Kasumi-1 (cell line): ENCODE data around the gene PPP5C.
"Not testable (repeated sequence)": the region's sequence is repeated elsewhere in the genome, so short reads cannot be mapped to it uniquely, and the experiment has no call there.

Source experiments
- DNase-seq, 2 experiments: peaks; one replicate each; lab custom pipeline; 2025; lab: John Stamatoyannopoulos, UW

PPP5C gene

DNA sequence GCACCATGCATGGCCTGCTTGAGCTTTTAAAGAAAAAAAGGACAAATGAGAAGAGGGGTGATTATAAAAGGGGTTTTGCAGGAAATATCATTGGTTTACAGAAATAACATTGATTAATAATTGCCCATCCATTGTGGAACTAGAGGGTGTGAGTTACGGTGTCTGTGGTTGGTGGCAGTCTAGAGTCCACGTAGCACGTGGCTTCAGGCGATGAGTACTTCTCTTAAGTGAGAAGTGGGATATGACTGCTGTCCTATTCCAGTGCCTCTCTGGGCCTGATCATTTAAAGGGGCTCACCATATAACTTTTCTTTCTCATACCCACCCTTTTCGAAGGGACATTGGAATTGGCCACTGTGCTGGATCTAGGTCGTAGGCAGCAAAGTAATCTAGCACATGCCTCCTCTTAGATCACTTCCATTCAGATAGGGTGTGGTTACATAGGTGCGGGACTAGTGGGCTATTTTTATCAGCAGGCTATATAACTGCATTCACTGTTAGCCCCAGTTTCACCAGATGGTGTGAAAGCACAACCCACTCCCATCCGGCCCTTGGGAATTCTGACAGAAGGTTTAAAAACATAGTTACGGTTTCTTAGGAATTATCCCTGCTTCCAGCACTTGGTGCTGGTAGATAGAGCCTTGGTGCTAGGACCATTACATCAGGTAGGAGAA is 19.9 kb downstream of the PPP5C start:
- no peak for DNase-seq

DNA sequence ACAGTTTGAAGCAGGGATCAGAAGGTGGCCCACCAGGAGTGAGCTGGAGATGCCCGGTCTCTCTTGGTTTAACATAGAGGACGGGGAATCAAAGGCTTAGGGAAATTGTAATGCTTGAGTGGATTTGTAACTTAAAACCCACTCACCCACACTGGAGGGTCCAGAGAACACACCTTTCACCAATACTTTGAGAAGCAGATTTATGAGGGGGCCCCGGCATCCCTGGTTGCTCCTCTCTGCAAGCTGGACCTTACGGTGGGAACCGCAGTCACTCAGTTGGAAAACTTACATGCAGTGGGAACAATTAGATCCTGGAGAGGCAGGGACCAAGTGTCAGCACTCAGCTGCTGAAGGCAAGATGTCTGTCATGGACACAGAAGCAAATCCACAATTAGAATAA is 20.5 kb downstream of the PPP5C start:
- DNase-seq = no peak

DNA sequence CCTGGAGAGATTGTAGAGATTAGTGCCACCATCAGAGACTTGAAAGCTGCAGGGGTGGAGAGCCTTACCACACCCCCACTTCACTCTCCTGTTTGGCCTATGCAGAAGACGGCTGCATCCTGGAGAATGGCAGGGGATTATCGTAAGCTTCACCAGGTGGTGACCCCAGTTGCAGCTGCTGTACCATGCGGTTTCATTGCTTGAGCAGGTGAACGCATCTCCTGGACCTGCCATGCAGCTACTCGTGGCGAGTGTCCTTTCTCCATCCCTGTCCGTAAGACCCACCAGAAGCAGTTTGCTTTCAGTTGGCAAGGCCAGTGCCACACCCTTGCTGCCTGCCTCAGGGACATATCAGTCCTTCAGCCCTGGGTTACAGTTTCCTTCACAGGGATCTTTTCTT is 21.2 kb downstream of the PPP5C start:
- DNase-seq = no peak

DNA sequence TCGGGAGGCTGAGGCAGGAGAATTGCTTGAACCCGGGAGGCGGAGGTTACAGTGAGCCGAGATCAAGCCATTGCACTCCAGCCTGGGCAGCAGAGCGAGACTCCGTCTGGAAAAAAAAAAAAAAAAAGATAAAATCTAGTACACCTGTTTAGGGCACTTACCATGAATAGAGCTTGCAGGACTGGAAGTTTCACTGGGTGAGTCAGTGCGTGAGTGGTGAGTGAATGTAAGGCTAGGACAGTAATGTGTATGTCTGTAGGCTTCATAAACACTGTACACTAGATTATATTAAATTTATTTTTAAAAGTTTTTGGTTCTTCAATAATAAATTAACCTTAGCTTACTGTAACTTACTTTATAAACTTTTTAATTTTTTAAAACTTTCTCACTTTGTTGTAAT is 22.9 kb downstream of the PPP5C start:
- no peak for DNase-seq

- no peak for DNase-seq
Observed at GRCh38 chr19:46371371-46371901, 24.5 kb downstream of the PPP5C start.

DNA sequence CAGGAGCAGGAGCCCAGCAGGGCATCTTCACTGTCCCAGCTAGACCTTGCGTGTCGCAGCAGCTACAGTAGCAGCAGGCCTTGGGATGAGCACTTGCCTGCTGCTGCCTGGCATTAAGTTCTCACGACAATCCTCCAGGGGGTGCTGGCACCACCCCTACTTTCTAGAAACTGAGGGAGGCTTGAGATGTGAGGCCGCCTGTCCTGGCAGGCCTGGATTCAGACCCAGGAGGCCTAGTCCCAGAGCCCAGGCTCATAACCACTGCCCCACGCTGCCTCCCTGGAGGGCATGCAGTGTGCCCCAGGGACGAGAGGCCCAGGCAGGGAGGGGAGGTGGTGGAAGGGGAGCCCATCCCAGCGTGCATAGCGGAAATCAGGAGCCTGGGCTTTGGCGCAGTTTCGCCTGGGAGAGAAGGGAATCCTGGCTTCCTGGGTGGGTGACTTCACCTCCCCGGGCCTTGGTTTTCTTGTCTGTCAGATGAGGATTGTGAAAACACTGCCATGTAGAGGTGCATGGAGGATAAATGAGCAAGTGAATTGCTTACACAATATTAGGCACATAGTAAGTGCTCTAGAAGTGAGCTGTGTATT is 26.1 kb downstream of the PPP5C start:
- DNase-seq = no peak

DNA sequence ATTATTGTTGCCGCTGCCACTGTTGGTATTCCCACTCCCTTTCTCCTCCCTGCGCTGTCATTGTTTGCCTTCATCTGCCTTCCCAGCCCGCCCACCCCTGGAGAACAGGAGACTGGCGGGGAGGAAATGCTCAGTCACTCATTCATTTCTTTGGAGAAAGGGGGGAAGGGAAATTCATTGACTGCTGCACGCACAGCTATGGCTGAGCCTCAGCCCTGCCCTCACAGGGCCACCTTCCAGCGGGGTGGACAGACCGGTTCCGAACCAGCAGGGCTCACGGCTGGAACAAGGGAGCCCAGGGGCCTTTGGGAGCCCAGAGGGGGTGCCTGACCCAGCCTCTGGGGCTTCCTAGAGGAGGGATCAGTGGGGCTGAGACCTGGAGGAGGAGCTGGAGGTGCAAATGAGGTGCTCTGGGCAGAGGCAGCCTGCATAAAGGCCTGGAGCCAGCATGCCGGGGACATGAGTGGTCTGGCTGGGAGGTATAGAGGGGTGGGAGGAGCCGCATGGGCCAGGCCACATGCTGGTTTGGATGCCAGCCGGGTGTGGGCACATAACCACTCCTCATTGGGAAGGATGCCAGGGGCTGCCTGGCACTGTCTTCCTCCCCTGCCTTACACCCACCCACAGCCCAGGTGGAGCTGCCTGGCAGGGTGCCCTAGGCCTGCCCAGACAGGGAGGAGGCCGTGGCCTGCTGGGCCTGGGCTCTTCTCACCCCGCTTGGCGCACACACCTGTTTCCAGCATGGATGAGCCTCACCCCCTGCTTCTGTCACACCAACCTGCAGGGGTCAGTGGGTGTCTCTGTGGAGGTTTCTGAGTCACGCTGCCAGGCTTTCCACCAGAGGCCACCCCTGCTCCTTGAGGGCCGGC is 26.8 kb downstream of the PPP5C start:
- DNase-seq = no peak

GRCh38 chr19:46374536-46375475 is 27.9 kb downstream of the PPP5C start:
- no peak for DNase-seq

DNA sequence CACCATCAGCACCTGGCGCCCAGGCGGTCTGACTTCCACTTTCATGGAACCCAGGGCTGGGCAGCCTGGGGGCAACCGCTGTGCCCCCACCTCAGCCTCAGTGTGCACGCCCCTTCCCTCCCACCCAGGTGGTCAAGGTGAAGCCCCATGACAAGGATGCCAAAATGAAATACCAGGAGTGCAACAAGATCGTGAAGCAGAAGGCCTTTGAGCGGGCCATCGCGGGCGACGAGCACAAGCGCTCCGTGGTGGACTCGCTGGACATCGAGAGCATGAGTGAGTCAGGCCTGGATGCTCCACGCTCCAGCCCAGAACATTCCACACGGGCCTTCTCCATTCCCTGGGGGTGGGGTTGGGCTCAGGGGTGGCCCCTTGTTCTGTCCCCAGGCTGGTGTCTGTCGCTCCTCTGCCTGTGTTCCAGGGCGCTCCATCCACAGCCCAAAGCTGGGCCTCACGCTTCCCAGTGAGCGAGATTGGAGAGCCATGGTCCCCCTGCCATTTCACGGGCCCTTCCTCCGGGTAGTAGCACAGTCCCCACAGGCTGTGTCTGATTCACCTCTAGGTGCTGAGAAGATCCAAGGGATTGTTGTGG is 28.7 kb downstream of the PPP5C start:
- DNase-seq = not testable (repeated sequence)

DNA sequence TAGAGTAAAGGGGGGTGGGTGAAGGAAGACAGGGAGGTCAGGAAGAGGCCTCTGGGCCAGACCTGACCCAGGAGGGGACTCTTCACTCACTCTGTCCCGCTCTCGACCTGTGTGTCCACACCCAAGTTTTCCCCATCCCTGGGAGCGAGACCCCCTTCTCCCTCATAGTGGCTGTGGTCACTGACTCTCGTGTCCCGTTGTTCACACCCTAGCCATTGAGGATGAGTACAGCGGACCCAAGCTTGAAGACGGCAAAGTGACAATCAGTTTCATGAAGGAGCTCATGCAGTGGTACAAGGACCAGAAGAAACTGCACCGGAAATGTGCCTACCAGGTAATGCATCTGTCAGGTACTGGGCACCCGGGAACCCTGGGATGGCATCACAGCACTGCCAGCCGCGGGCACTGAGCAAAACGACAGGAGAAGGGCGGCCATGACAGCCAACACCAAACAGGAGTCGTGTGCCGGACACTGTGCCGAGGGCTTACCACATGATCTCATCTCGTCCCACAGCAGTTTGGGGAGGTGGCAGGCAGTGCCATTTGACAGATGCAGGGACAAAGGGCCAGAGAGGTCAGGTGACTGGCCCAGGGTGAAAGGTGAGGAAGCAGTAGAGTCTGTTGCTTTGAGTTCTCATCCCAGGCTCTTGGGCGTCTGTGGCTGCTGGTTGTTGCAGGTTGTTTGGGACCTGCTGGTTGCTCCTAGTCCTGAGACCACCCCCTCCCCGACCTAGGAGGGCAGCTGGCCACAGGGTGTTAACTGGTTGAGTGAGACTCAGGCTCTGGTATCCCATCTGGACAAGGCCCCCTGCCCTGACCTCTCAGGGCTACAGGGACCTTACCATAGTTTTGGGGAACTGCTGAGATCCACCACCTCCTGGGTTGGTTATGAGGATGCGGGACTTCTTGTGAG is 29.6 kb downstream of the PPP5C start:
- DNase-seq = no peak

DNA sequence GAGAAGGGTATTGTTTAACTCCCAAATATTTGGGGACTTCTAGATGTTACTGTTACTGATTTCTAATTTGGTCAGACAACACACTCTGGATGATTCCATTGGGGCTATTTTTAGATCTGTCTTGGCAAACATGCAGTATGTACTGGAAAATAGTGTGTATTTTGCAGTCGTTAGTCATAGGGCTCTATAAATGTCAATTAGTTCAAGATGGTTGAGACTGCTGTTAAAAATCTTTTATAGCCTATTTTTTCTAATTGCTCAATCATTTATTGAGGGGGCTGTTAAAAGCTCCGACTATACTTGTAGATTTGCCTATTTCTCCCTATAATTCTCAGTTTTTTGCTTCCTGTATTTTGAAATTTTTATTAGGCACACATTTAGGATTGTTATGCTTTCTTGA is 31.4 kb downstream of the PPP5C start:
- no peak for DNase-seq

- DNase-seq = no peak
Observed at GRCh38 chr19:46380690-46381089, 33.8 kb downstream of the PPP5C start.

GRCh38 chr19:46381346-46381745 is 34.5 kb downstream of the PPP5C start:
- no peak for DNase-seq

DNA sequence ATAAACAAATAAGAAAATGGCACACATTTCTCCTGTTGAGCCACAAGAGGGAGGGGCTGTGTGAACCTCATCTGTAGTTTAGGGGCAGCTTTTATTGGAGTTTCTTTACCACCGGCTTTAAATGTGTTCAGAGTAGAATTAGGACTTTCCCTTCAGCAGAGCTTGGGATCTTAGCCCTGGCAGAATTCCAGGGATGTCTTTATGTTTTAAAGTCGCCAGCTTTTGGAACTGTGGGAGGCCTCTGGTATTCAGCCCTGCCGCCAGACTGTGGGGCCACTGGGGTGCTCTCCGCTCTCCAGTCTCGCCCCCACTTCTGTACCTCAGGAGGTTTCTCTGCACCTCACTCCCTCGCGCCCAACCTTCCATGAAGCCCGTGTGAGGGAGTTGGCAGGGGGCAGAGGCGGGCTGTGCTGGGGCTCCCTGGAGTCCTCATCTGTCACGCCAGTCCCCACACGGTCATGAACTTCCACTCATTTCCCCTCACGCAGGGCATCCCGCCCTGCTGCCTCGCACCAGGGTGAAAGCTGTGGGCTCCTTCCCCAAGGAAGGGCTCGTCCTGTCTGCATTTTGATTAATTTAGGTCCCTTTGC is 35.0 kb downstream of the PPP5C start:
- DNase-seq = no peak

DNA sequence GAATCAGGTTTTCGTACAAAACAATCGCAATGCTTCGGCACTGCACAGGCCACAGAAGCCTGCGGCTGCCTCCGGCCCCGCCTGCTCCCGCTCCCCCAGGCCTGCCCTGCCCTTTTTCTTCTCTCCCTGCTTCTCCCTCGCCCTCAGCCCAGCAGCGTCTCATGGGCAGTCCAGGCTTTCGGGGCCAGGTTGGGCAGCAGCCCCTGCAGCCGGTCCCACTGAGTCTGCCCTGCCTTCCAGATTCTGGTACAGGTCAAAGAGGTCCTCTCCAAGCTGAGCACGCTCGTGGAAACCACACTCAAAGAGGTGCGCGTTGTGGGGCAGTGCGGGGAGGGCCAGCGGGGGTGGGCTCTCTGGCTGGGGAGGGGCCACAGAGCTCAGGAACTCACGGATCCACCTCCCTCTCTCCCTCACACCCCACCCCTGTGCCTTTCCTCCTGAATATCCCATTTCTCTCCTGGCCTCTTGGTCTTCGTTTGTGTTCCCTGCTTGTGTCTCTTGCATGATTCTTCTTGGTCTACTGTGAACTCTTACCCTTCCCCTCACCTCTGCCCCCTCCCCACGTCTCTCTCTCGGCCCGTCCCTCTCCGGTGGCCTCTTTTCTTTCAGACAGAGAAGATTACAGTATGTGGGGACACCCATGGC is 36.4 kb downstream of the PPP5C start:
- DNase-seq = no peak

- no peak for DNase-seq
Observed at GRCh38 chr19:46383846-46384245, 37.0 kb downstream of the PPP5C start.

- DNase-seq = no peak
Observed at GRCh38 chr19:46384396-46384795, 37.5 kb downstream of the PPP5C start.

- DNase-seq = no peak
Observed at GRCh38 chr19:46385636-46386035, 38.7 kb downstream of the PPP5C start.

- no peak for DNase-seq
Observed at GRCh38 chr19:46386151-46386550, 39.3 kb downstream of the PPP5C start.
